Endothelial cell of umbilical vein (primary cell): Measurements from ENCODE around the gene WNK4. TPM values are rescaled to one million over a fixed set of nuclear protein-coding genes. Genes with fewer than 3 reads are reported as not detected.

Experiments used
- BruUV-seq: library from RNA; stranded (reverse); fragments of 400-500 nt; replicated peaks from 2 replicates; lab custom pipeline; 2021; lab: Mats Ljungman, UMichigan
- CTCF ChIA-PET: fragments of 300-600, 350-600 bp; sonication (Branson Sonifier 250); formaldehyde crosslinking; loops from one replicate; lab custom pipeline; 2021; ENCODE audit warnings: antibody characterized with exemption, inconsistent platforms; lab: Charles Lee
- POLR2A ChIA-PET: fragments of 300-600, 350-600 bp; sonication (Branson Sonifier 250); formaldehyde crosslinking; loops from one replicate; lab custom pipeline; 2021; ENCODE audit warnings: antibody characterized with exemption, inconsistent platforms; lab: Charles Lee
- DNase-seq: peaks from one replicate; pipeline ENCODE4 v3.0.0-alpha.2; 2011; ENCODE audit warnings: low read depth, low spot score
- FAIRE-seq: peaks from 2 replicates; lab custom pipeline; 2011; peaks lifted over from hg19 to GRCh38; lab: Jason Lieb, UNC
- H2AFZ ChIP-seq: 2 replicates; pipeline ENCODE4 v1.6.0; 2012; ENCODE audit warnings: low read depth, low read length, control low read depth, inconsistent platforms
- H3K27ac ChIP-seq: 2 replicates; pipeline ENCODE4 v1.5.1; 2011; ENCODE audit warnings: low read depth, mild to moderate bottlenecking, control low read depth, low read length, moderate library complexity; ENCODE audit not compliant: insufficient read depth
- H3K27me3 ChIP-seq, 2 experiments: 2 replicates each; pipeline versions ENCODE4 v1.6.0 to v1.6.1; 2011; ENCODE audit warnings: low read length in 2 of 2, mixed read lengths in 1 of 2; ENCODE audit not compliant: control insufficient read depth in 2 of 2, insufficient read depth in 2 of 2
- H3K36me3 ChIP-seq, 2 experiments: 2 replicates in 1 of 2; 3 replicates in 1 of 2; pipeline ENCODE4 v1.5.1; 2011; ENCODE audit warnings: low read length in 2 of 2, mild to moderate bottlenecking in 1 of 2, moderate library complexity in 1 of 2; ENCODE audit not compliant: control insufficient read depth in 2 of 2, insufficient read depth in 2 of 2; ENCODE audit errors: extremely low read depth in 1 of 2
- H3K4me1 ChIP-seq: 3 replicates; pipeline ENCODE4 v1.5.1; 2011; ENCODE audit warnings: mild to moderate bottlenecking, low read length; ENCODE audit not compliant: control insufficient read depth, insufficient read depth; ENCODE audit errors: extremely low read depth
- H3K4me2 ChIP-seq: 2 replicates; pipeline ENCODE4 v1.6.1; 2011; ENCODE audit warnings: low read length, control low read depth, mixed read lengths; ENCODE audit not compliant: insufficient read depth
- H3K4me3 ChIP-seq, 3 experiments: fragments of 200-600 bp in 1 of 3; sonication (generic), shearing (Covaris generic) in 1 of 3; replicated peaks in 1 of 3; 2 replicates each; pipeline ENCODE4 v1.5.1; 2011 to 2016; ENCODE audit warnings: control low read depth in 3 of 3, low read length in 3 of 3, mild to moderate bottlenecking in 2 of 3, inconsistent platforms in 1 of 3, low read depth in 1 of 3, moderate library complexity in 1 of 3; ENCODE audit not compliant: insufficient read depth in 1 of 3
- H3K79me2 ChIP-seq: 2 replicates; pipeline ENCODE4 v1.6.0; 2012; ENCODE audit warnings: low read length, inconsistent platforms; ENCODE audit not compliant: control insufficient read depth, insufficient read depth
- H3K9ac ChIP-seq: replicated peaks from 2 replicates; pipeline ENCODE3; 2011; ENCODE audit warnings: low read length, control low read depth; ENCODE audit not compliant: insufficient read depth; ENCODE audit errors: extremely low read depth
- H3K9me1 ChIP-seq: replicated peaks from 3 replicates; pipeline ENCODE4 v1.6.0; 2011; ENCODE audit warnings: mild to moderate bottlenecking, low read length; ENCODE audit not compliant: control insufficient read depth, insufficient read depth; ENCODE audit errors: extremely low read depth
- H3K9me3 ChIP-seq: replicated peaks from 2 replicates; pipeline ENCODE4 v1.5.1; 2012; ENCODE audit warnings: low read length, inconsistent platforms; ENCODE audit not compliant: control insufficient read depth, insufficient read depth
- H4K20me1 ChIP-seq: replicated peaks from 2 replicates; pipeline ENCODE3; 2011; ENCODE audit warnings: mild to moderate bottlenecking, low read length; ENCODE audit not compliant: control insufficient read depth, insufficient read depth; ENCODE audit errors: extremely low read depth
- CTCF ChIP-seq, 2 donors: IDR thresholded peaks; 1 replicate in 1 of 2; 2 replicates in 1 of 2; pipeline ENCODE4 v1.5.1; 2011; ENCODE audit warnings: low read length in 2 of 2, mild to moderate bottlenecking in 2 of 2, moderate library complexity in 2 of 2, control low read depth in 1 of 2, inconsistent platforms in 1 of 2, low read depth in 1 of 2; ENCODE audit not compliant: insufficient read depth in 1 of 2; ENCODE audit errors: extremely low read depth in 1 of 2
- EZH2 ChIP-seq: IDR thresholded peaks from 2 replicates; pipeline ENCODE4 v1.6.1; 2012; ENCODE audit warnings: borderline replicate concordance, low read depth, mild to moderate bottlenecking, moderate library complexity, low read length, inconsistent platforms; ENCODE audit not compliant: severe bottlenecking
- FOS ChIP-seq: IDR thresholded peaks from 2 replicates; pipeline ENCODE4 v1.6.1; 2011; ENCODE audit warnings: mild to moderate bottlenecking, low read length, moderate library complexity, borderline replicate concordance; ENCODE audit not compliant: insufficient read depth
- GATA2 ChIP-seq: IDR thresholded peaks from 2 replicates; pipeline ENCODE4 v1.7.0; 2011; ENCODE audit warnings: low read depth, mild to moderate bottlenecking, moderate library complexity, mixed read lengths, low read length; ENCODE audit not compliant: insufficient read length, insufficient read depth
- JUN ChIP-seq: IDR thresholded peaks from 2 replicates; pipeline ENCODE4 v1.6.1; 2011; ENCODE audit warnings: borderline replicate concordance, low read depth; ENCODE audit not compliant: insufficient read length, insufficient read depth
- MAX ChIP-seq: IDR thresholded peaks from 2 replicates; pipeline ENCODE4 v1.6.1; 2011; ENCODE audit not compliant: insufficient read depth, insufficient read length
- MYC ChIP-seq: IDR thresholded peaks from one replicate; pipeline ENCODE4 v1.6.1; 2011; ENCODE audit warnings: mild to moderate bottlenecking, low read depth, low read length
- POLR2A ChIP-seq: IDR thresholded peaks from 2 replicates; pipeline ENCODE4 v1.6.1; 2012; ENCODE audit warnings: low read depth, mild to moderate bottlenecking, control low read depth, low read length
- POLR2AphosphoS5 ChIP-seq: IDR thresholded peaks from 2 replicates; pipeline ENCODE4 v1.6.1; 2012; ENCODE audit warnings: low read depth, mild to moderate bottlenecking, control low read depth, low read length, moderate library complexity; ENCODE audit not compliant: insufficient read depth
- dilution Hi-C: fragments of 300-500 bp; cut with MboI; formaldehyde crosslinking; loops from one replicate; pipeline ENCODE4 v1.15.0; 2019; ENCODE audit warnings: low sequenced_read_pairs; ENCODE audit not compliant: extremely low pct_ligation_motif_present
- intact Hi-C: fragments of 100-400 bp; cut with micrococcal nuclease; formaldehyde crosslinking; loops from one replicate; pipeline ENCODE4 v1.10.0; 2022
- polyA plus RNA-seq, 4 experiments: library from polyadenylated mRNA; depleted of rRNA in 3 of 4; stranded (reverse) in 3 of 4; unstranded in 1 of 4; fragments of >200 nt; gene quantifications; 2 replicates each; pipeline versions ENCODE4 v1.2.1 to v1.2.3, GENCODE V29; 2011 to 2012; ENCODE audit warnings: missing spikeins in 1 of 4
- total RNA-seq: library from RNA; stranded (reverse); gene quantifications from 2 replicates; pipeline ENCODE4 v1.2.3, GENCODE V29; 2021

Gene WNK4
- total and polyA plus RNA-seq, 2 donors (not counting 3 experiments of a cell fraction or from before 2014, with no cell fraction given), result 0.84 to 1.9 TPM

GRCh38 chr17:42766124-42766523 lies 14.3 kb upstream of the WNK4 start:
- Histone ChIP-seq H3K79me2 (no peaks in the 10 kb centered on the region), H3K27ac (no peak overlapping the region), H3K9ac (no peak overlapping the region), H3K27me3 (no peaks in the 10 kb centered on the region), H4K20me1 (no peaks in the 10 kb centered on the region), H3K4me2 (no peak overlapping the region), H3K36me3 (no peaks in the 10 kb centered on the region), H3K4me1 (peaks cover 26% of the 10 kb centered on the region), H3K9me1 (no peaks in the 10 kb centered on the region), H3K4me3 (no peak overlapping the region), H2AFZ (no peak overlapping the region), H3K9me3 (no peaks in the 10 kb centered on the region)
- dilution Hi-C loops (no loop called here), intact Hi-C loops (no loop called here)
- DNase-seq, result no peak
- BruUV-seq, result no TSS peak
- FAIRE-seq, result no peak
- TF ChIP-seq POLR2A (no peak), FOS (no peak), EZH2 (no peak), JUN (no peak), POLR2AphosphoS5 (no peak), MYC (no peak), CTCF (IDR thresholded peaks at IDR 0.05; ENCODE audit: extremely low read depth in 1 of 2, insufficient read depth in 1 of 2, low read depth in 1 of 2, low read length in 2 of 2) (no peak), MAX (no peak), GATA2 (no peak)
- POLR2A ChIA-PET, result interaction anchor here (0.7 kb wide), 1 partner anchor 16 kb away, joined by 4 read pairs; no protein-coding TSS in a partner anchor
- CTCF ChIA-PET, result no interaction called here
